GM12874 (cell line): ENCODE measurements around the gene TGM3.

Source experiments
- CTCF ChIP-seq: IDR thresholded peaks from 2 replicates; pipeline ENCODE4 v1.5.1; 2011; ENCODE audit warnings: low read depth, mild to moderate bottlenecking, control low read depth, low read length, moderate library complexity; ENCODE audit not compliant: insufficient read depth

Gene TGM3

GRCh38 chr20:2349801-2350200 lies 54.0 kb downstream of the TGM3 start:
- no peak for TF ChIP-seq CTCF

GRCh38 chr20:2350606-2351005 lies 54.8 kb downstream of the TGM3 start:
- TF ChIP-seq CTCF: no peak

GRCh38 chr20:2353231-2353630 lies 57.4 kb downstream of the TGM3 start:
- no peak for TF ChIP-seq CTCF

GRCh38 chr20:2357114-2357513 lies 61.3 kb downstream of the TGM3 start:
- TF ChIP-seq CTCF: no peak

- TF ChIP-seq CTCF: no peak
Measured at GRCh38 chr20:2358006-2358405, 62.2 kb downstream of the TGM3 start.

- no peak for TF ChIP-seq CTCF
Measured at GRCh38 chr20:2361035-2361593, 65.3 kb downstream of the TGM3 start.

GRCh38 chr20:2363187-2363586 lies 67.4 kb downstream of the TGM3 start:
- no peak for TF ChIP-seq CTCF

- TF ChIP-seq CTCF: no peak
Measured at GRCh38 chr20:2363587-2363986, 67.8 kb downstream of the TGM3 start.
